Measurements from ENCODE around the gene NXPH3.

Gene NXPH3

DNA sequence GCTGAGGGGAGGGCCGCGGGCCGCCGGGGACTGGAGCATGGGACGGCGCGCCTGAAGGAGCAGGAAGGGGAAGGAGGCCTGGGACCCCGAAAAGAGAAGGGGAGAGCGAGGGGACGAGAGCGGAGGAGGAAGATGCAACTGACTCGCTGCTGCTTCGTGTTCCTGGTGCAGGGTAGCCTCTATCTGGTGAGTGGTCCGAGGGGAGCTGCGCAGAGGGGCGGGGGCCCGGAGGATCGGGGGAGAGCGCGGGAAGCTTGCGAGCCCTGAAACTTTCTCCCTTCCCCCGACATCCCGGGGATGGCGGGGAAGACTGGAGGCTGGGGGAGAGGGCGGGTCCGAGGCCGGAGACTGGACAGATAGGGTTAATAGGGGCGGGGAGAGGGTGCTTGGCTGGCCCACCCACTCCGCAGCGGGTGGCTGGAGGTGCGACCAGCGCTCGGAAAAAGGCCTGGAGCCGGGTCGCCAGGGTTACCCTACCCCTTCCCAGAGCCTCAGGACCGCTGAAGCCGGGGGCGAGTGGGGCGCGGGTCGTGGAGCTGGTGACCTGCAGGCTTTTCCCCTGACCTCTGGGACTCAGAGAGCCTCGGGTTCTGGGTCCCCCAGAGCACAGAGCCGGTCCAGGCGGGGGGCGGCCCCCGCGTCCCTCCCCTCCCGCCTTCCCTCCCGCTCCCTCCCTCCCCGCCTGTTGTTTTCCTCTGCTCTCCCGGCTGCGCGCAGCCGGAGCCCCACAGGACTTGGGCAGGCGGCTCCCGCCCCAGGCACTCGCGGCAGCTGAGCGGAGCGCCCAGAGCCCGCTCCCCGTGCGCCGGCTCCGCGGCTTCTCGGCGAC is 631 bp downstream of the NXPH3 start:
- no peak for DNase-seq (ENCODE audit: low read depth)

DNA sequence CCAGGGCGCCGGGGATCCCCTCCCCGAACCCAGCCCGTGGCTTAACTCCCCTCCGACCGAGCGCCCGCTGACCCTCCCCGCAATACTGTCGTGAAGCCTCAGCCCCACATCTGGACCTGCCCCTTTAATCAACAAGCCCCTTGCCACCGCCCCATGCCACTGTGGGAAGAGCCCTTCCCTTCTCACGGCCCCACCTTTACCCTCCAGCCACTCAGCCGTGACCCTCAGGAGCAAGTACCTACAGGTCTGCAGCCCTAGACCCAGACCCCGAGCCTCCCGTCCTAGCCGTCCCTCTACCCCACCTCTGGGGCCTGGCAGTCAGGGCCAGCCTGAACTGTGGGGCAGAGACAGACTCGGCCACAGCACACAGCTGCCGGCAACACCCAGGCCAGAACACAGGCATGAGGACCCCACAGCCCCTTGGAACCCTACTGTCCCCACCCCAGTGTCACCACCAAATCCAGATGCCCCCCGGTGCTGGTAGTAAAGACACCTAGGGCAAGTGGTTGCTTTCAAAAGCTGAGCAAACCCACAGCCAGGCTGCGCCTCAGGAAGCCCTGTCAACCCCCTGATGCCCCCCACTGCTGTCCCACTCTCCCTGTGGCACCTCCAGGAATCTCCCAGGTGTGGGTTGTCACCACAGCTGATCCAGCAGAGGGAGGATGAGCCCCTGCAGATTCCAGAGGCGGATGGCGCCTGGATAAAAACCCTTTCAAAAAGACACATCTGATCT is 1.4 kb downstream of the NXPH3 start:
- DNase-seq (ENCODE audit: low read depth), result no peak

DNA sequence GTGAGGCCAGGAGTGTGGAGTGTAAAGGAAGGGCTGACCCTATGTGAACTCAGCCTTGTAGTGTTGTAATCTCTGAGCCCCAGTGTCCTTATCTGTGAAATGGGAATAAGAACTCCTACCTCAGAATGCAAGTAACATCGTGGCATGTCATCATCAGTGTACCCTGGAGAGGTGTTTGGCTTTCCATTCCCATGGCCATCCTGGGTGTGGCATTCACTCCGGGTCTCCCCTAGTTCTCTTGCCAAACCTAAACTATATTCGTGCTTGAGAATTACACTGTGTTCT is 1.9 kb downstream of the NXPH3 start:
- DNase-seq (ENCODE audit: low read depth), result no peak

DNA sequence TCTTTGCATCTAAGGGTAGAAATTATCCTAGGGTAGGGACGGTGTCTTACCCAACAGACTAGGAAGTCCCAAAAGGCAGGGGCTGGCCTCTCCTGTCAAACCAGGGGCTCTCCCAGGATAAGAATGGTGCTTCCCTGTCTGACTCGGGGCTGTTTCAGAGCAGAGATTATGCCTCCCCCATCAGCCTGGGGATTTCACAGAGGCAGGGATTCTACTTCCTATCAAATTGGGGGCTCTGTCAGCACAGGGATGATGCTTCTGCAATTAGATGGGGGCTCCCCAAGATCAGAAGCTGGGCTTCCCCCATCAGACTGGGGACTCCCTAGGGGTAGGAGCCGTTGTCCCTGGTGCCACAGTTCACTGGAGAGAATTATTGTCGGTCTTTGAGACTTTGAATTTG is 2.3 kb downstream of the NXPH3 start:
- no peak for DNase-seq (ENCODE audit: low read depth)

DNA sequence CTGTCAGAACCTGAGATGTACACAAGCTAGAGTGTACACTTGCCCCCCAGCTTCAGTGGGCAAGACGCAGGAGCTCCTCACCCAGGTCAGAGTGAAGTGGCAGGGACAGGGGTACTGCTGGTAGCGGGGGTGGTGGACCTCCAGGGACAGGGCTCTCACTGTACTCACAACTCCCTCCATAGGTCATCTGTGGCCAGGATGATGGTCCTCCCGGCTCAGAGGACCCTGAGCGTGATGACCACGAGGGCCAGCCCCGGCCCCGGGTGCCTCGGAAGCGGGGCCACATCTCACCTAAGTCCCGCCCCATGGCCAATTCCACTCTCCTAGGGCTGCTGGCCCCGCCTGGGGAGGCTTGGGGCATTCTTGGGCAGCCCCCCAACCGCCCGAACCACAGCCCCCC is 2.7 kb downstream of the NXPH3 start:
- DNase-seq (ENCODE audit: low read depth), result no peak

DNA sequence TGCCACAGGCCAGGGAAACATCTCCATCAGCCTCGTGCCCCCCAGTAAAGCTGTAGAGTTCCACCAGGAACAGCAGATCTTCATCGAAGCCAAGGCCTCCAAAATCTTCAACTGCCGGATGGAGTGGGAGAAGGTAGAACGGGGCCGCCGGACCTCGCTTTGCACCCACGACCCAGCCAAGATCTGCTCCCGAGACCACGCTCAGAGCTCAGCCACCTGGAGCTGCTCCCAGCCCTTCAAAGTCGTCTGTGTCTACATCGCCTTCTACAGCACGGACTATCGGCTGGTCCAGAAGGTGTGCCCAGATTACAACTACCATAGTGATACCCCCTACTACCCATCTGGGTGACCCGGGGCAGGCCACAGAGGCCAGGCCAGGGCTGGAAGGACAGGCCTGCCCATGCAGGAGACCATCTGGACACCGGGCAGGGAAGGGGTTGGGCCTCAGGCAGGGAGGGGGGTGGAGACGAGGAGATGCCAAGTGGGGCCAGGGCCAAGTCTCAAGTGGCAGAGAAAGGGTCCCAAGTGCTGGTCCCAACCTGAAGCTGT is 3.4 kb downstream of the NXPH3 start:
- no peak for DNase-seq (ENCODE audit: low read depth)

DNA sequence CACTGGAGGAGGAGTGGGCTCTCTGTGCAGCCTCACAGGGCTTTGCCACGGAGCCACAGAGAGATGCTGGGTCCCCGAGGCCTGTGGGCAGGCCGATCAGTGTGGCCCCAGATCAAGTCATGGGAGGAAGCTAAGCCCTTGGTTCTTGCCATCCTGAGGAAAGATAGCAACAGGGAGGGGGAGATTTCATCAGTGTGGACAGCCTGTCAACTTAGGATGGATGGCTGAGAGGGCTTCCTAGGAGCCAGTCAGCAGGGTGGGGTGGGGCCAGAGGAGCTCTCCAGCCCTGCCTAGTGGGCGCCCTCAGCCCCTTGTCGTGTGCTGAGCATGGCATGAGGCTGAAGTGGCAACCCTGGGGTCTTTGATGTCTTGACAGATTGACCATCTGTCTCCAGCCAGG is 3.9 kb downstream of the NXPH3 start:
- DNase-seq (ENCODE audit: low read depth), result no peak

DNA sequence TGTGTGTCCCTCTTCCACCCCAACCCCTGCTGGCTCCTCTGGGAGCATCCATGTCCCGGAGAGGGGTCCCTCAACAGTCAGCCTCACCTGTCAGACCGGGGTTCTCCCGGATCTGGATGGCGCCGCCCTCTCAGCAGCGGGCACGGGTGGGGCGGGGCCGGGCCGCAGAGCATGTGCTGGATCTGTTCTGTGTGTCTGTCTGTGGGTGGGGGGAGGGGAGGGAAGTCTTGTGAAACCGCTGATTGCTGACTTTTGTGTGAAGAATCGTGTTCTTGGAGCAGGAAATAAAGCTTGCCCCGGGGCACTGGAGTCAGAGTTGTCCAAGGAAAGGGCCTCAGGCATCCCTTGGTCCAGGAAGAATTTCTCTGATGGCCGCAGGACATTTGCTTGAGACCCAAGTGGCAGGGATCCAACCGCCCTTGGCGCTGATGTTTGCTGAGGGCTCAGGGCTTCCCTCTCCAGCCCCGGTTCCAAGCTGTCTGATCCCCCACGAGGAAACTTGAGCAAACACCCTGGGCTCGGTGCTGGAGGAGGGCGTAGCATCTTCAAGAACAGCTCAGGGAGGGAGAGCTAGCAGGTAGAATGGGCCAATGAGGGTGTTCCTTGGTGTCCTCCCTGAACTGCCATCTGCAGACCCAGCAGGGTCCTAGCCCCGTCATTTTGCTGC is 4.5 kb downstream of the NXPH3 start:
- DNase-seq (ENCODE audit: low read depth), result no peak

DNA sequence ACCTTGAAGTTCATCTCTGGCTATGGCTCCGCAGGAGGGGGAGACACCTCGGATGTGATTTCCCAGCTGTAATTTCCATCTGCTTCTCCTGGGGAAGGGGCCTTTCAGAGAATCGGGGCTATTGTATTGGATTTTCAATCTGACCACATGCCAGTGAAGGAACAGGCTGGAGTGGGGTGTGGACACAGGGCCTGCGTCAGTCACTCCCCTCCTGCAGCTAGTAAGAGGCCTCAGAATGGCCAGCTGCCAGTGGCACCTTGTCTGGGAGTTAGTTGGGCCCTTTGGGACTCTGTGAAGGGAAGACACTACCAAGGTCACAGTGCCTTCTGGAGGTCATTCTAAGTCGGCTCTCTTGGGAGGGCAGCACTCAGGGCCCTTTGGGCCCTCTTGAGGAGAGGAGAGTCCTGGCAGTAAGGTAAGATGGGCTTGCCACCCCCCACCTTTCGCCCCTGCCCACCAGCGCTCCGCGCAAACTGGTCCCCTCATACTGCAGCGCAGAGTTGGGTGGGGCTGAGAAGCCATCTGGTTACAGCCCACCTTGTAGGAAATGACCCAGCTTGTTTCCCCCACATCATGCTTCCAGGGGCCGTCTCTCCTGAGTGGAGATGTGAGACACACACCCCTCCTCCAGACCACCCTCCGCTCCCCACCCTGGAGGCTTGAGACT is 5.4 kb downstream of the NXPH3 start:
- DNase-seq (ENCODE audit: low read depth), result no peak

DNA sequence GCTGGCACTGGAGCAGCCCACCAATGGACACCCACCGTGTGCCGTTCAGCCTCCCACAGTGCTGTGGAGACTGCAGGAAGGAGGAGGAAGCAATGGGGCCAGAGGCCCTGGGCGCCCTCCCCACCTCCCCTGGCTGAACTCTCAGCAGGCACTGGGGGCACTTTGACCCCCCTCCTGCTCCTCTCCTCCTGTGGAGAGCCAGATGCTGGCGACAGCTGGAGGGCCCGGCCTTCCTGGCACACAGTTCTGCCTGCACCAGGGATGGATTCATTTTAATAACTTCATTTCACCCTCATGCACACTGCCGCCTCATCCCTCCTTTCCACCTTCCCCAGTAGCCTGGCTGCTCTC is 6.0 kb downstream of the NXPH3 start:
- DNase-seq (ENCODE audit: low read depth), result no peak

DNA sequence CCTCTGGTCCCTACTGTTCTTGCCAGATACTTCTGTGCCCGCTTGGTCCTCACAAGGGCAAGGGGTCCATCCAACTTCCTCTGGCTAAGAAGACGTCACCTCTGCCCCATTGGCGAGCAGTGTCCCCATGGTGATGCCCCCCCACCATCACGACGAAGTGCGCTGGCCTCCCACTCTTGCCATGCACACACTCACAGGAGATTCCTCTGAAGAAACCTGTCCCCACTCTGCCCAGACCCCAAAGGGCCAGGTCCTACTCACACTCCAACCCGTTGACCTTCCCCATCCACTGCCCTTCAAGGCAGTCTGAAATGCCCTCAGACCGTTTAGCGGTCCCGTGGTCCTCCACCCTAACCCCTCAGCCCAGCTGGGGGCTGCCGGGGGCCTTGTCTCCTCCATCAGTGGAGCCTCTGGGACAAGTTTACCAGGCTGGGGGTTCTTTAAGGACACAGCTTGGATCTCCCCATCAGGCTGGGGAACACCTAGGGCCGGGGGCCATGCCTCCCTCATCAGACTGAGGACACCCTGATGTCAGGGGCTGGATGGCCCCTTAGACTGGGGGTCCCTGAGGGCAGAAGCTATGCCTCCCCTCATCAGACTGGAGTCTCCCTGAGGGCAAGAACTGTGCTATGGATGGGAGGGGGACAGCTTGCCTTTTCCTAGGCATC is 6.5 kb downstream of the NXPH3 start:
- no peak for DNase-seq (ENCODE audit: low read depth)

DNA sequence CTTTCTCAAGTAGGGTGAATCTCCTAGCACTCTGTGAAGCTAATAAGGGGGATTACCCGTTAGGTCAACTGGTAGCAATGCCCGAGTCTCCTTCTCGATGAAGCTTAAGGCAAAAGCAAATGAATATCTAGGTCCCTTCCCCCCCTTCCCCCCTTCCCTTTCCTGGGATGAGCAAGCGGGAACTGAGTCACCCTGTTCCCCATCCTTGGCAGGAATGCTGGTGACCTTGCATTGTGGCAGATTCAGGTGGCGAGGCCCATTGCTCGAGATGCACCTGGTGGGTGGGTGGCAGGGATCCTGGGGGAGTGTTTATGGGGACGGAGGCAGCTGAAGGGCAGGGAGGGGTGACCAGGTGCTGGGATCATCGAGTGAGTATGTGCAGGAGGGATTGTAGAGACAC is 7.1 kb downstream of the NXPH3 start:
- no peak for DNase-seq (ENCODE audit: low read depth)

DNA sequence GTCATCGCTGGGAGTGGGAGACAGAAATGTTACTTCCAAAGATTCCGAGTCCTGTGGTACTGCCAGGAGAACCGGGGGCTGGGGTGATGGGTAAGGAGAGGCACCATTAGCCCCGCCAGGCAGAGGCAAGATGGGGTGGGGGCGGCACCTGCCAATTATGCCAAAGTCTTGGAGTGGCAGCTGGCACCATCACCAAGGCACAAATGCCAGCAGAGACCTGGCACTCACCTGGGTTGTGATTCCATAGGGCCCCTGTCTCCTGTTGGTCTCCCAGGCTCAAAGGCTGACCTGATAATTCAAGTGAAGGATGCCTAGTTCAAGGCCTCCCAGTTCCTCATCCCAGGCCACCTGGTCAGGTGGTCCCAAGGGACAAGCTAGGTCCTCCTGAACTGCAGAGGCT is 7.6 kb downstream of the NXPH3 start:
- DNase-seq (ENCODE audit: low read depth), result no peak

DNA sequence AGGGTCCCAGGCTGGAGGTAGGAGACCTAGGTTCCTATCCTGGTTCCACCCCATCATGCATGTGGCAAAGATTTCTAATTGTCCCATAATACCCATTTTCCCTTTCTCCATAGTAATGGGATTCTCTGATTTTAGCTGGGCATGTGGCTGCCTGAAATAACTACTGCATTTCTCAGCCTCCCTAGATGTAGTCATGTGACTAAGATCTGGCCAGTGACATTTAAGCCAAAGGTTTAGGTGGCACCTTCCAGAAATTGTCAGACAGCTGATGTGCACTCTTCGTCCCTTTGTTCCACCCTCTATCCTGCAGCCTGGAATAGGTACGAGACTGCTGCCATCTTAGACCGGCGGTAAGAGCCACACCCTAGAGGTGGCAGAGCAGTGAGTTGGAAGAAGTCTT is 8.2 kb downstream of the NXPH3 start:
- DNase-seq (ENCODE audit: low read depth), result no peak

DNA sequence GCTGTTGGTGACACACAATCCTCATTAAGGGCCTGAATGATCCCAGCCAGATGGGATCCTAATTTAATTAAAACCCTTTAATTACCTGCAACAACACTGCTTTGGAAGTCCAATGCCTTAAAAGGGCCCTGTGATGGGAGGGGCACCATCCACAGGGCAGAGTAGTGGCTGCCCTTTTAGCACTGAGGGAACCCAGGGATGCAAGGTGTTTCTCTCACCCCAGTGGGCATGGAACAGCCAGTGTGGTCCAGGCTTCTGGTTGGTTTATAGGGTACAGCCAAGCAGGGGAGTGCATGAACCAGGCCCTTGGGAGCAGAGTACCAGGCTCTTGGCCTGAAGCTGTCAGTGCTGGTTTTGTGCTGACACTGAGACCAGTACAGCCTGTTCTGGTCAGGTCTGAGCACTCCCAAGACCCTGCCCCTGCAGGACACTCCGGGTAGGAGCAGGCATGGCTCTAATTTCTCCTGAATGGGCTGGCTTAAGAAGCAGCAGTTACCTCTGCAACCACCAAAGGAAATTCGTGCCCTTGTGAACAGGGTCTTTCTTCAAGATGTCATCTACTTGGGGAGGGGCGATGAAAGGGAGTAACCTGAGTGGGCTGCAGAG is 9.9 kb downstream of the NXPH3 start:
- no peak for DNase-seq (ENCODE audit: low read depth)

DNA sequence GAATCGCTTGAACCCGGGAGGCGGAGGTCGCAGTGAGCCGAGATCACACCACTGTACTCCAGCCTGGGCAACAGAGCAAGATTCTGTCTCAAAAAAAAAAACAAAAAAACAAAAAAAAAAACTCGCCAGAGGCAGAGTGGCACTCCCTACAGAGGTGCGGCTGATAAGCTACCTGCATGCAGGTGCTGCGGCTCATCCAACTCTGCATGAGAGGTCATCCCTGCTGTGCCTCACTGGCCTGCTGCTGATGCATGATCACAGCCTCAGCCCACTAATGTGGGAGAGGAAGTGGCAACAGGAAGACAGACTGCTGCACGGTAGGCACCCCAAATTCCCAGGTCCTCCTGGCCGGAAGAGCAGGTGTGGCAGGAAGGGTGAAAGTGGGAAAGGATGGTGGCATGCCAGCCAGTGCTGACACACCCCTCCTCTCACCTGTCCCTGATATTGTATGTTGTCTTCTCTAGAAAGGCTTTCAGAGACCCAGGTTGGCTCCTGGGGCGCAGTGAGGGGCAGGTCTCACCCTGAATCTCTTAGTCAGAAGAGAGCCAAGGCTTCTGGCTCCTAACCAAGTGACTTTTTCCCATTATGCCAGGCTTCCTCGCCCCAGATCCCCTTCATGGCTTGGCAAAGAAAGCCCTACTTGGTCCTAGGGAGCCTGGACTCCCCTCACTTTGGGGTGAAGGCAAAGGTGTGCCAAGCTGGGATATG is 11.8 kb downstream of the NXPH3 start:
- DNase-seq (ENCODE audit: low read depth), result no peak

DNA sequence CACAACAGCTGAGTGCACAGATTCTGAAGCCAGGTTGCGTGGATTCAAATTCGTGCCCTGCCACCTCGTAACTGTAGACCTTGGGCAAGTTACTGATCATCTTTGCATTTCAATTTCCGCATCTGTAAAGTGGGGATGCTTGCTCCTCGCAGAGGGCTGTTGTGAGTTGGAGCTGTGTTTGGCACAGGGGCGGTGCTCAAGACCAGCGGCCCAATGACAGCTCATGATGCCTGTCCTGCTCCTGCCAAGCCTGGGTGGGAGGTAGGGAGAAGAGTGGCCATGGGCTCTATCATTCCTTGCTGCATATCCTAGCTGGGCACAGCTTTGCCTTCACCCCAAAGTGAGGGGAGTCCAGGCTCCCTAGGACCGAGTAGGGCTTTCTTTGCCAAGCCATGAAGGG is 12.6 kb downstream of the NXPH3 start:
- DNase-seq (ENCODE audit: low read depth), result no peak

DNA sequence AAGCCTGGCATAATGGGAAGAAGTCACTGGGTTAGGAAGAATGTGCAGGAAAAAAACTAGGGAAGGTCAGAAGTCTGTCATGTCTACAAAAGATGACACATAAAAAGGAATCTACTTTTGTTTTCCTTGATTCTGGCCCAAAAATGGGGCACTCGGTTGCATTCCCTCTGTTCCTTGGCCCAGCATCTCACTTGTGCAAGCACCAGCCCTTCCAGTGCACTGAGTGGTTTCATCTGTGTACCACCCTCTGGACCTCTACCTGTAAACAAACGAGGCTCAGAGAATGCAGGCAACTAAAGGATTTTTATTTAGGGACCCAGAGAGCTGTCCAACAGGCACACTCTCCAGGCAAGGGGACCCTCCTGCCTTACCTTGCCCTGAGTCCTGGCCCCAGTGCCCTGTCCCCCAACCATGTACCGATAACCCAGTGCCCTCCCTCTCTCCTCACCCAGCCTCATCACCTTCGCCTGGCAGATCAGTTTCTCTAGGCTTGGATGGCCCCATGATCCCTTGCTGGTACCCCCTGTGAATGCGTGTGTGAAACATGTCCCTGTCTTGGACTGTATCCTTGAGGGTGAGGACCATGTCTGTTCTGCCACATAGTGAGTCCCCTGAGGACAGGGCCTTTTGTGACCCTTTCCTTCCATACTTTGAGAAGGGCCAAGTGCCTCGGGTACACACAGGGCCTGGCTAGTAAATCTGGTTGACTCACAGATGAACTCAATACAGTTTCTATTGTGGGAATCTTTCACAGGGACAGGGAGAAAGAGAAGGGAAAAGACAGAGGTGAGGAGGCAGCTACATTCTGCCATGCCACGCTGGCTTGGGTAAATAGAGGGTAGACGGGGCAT is 13.3 kb downstream of the NXPH3 start:
- no peak for DNase-seq (ENCODE audit: low read depth)

DNA sequence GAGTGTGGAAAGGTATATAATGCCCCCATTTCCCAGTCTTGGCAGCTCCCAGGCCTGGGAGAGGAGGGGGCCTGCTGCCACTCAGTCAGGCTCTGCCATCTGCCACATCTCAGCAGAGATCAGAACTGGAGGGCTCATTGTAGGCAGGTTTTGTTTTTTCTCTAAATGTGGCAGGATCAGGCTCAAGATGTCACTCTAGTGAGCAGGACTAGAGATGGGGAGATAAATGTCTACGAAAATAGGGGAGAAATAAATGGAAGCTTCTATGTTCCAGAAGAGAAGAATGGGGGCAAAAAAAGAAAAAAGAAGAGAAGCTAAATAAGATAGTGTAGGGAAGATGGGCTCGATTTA is 13.9 kb downstream of the NXPH3 start:
- DNase-seq (ENCODE audit: low read depth), result no peak

DNA sequence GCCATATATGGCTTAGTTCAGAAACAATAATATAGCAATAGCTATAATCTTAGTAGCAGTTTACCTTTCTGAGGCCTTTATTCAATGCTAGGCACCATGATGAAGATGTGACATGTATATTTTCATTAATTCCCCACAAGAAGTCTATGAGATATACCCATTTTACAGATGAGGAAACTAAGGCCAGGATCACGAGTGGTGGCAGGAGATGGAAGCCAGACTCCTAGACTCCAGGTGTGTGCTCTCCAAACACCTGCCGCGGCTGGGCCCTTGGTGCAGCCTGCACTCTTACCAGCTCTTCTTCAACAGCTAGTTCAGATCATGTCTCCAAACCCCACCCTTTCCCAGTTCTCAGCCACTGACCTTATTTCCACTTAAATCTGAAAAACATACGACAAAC is 15.2 kb downstream of the NXPH3 start:
- no peak for DNase-seq (ENCODE audit: low read depth)

All from CMK (cell line).